GM18508 (cell line): ENCODE results near the gene IL32.
"Not testable (repeated sequence)": the region's sequence is repeated elsewhere in the genome, so short reads cannot be mapped to it uniquely, and the experiment has no call there.

Source experiments
- ATAC-seq: cut with Tn5 transposase; IDR thresholded peaks from one replicate; pipeline ENCODE4 v1.9.1; 2021; ENCODE audit warnings: moderate number of reproducible peaks; ENCODE audit not compliant: insufficient read depth, unreplicated experiment

The IL32 gene

DNA sequence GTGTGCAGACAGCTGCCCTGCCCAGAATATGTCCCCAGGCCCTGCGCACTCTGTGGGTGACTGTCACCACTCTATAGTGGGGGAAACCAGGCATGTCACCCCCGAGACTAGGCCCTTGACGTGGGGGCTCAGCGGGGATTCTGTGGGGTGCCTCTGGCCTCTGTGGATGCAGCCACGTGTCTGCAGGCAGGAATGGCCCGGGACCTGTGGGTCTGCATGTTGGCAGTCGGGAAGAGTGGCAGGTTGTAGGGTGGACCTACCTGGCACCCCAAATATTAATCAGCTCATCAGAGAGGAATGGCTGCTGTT, 954 bp downstream of the IL32 start:
- no peak for ATAC-seq

DNA sequence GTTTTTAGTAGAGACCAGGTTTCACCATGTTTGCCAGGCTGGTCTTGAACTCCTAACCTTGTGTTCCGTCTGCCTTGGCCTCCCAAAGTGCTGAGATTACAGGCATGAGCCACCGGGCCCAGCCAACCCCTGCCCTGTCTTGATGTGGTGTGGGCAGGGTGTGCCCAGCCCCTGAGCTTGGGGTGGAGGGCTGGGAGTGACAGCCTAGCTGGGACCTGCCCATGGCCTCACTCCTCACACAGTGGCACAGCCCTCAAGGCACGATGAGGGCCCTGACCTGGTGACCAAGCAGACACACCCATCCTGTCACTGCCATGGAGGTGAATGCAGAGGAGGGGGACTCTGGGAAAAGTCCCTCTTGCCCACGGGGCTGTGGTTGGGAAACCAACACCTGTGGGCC, 3.0 kb downstream of the IL32 start:
- no peak for ATAC-seq

DNA sequence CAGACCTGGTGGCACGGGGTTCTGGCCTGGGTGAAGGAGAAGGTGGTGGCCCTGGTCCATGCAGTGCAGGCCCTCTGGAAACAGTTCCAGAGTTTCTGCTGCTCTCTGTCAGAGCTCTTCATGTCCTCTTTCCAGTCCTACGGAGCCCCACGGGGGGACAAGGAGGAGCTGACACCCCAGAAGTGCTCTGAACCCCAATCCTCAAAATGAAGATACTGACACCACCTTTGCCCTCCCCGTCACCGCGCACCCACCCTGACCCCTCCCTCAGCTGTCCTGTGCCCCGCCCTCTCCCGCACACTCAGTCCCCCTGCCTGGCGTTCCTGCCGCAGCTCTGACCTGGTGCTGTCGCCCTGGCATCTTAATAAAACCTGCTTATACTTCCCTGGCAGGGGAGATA, 3.7 kb downstream of the IL32 start:
- not testable (repeated sequence) for ATAC-seq

DNA sequence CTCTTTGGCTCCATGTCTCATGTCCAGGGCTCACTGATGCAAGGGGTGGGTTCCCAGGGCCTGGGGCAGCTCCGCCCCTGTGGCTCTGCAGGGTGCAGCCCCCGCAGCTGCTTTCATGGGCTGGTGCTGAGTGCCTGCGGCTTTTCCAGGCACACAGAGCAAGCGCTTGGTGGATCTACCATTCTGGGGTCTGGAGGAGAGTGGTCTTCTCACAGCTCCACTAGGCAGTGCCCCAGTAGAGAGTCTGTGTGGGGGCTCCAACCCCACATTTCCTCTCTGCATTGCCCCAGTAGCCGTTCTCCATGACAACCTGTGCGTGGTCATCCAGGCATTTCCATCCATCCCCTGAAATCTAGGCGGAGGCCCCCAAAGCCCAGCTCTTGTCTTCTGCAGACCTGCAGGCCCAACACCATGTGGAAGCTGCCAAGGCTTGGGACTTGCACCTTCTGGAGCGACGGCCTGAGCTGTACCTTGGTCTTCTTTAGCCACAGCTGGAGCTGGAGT, 5.2 kb downstream of the IL32 start:
- ATAC-seq, result no peak

DNA sequence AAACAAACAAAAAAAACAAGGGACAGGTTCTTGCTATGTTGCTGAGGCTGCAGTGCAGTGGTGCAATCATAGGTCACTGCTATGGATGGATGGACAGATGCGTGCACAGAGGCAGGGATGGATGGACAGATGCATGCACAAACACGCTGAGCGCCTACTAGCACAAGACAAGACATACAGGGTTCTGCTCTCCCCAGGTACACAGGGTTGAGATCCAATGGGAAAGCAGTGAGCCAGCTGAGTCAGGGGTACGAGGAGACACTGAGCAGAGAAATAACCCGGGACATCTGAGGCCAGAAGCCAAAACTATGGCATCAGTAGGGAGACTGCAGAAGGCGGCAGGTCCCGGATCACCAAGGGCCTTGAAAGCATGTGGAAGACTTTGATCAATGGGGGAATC, 6.2 kb downstream of the IL32 start:
- no peak for ATAC-seq

DNA sequence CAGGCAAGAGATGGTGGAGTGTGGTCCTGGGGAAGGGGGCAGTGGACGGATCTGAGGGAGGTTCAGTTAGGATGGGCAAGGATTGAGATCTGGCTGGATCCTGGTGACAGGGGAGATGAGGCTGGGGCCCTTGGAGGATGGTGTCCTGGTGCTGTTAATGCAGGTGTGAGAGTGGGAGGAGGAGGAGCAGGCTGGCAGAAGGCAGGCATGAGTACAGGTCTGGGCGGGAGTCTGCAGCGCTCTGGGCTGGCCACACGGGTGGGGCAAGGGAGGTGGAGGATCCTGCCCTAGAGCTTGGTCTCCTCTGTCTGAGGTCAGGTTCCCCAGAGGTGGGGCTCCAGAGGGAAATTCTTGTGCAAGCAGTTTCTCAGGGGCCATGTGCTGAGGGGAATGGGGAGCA, 6.7 kb downstream of the IL32 start:
- ATAC-seq, result not testable (repeated sequence)

DNA sequence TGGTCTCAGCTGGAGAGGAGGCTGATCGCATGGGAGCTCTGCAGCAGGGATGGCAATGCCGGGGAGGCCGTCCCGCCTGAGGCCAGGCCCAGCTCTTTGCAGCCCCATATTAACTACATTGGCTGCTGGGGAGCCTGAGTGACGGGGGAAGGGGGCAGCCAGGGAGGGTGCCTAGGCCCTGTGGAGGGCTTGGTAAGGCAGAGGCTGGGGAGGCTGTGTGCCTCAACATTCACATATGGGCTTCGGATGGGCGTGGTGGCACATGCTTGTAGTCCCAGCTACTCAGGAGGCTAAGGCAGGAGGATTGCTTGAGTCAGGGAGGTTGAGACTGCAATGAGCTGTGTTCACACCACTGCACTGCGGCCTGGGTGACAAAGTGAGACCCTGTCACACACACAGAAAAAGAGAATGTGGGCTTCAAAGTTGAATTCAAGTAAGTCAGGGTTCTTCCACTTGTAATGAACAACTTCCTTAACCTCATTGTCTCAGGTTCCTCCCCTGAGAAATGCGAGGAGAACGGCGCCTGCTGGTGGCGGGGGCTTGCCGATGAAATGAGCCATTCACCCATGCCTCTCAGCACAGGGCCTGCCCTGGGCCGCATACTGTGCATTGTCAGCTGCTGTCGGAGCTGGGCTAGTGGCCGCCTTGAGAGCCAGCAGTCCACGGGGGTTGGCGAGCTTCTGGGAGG, 7.3 kb downstream of the IL32 start:
- ATAC-seq, result not testable (repeated sequence)

DNA sequence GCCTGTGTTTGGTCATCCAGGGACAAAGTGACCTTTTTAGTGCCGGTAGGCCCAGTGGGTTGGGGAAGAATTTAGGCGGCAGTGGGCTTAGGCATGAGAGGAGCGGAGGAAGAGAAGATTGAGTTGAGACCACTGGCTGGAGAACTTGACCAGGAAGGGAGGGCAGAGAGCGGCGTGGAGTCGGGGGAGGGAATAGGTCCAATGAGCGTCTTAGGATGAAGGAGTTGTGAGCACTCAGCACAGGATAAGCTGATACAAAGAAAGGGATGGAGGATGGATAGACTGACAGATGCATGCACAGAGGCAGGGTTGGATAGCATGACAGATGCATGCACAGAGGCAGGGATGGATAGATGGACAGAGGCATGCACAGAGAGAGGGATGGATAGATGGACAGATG, 8.0 kb downstream of the IL32 start:
- ATAC-seq, result no peak

DNA sequence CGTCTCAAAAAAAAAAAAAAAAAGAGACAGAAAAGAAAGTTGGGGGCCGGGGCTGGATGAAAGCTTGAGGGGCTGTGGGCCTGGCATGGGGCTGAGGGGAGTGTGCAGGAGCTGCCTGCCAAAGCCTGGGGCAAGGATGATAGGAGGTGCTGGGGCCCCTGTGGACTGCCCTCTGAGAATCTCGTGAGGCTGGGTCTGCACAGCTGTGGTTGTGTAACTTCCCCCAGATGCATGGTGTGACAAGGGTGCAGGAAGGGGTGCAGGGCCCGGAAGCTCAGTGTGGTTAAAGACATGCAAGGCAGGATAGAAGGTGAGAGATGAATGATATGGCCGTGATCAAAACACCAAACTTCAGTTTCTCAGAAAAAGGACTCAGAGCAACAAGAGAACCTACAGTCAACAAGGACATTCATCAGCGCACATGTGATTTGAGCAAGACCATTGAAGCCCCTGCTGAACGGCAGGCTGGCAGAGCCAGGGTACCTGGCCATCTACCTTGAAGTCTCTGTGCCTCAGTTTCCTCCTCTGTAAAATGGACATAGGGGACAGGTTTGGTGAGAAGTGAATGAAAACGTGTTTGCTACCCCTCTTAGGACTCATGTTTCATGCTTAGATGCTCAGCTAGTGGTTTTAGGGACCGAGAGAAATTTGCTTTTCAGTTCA, 9.6 kb downstream of the IL32 start:
- peak; percentile 49 for ATAC-seq

DNA sequence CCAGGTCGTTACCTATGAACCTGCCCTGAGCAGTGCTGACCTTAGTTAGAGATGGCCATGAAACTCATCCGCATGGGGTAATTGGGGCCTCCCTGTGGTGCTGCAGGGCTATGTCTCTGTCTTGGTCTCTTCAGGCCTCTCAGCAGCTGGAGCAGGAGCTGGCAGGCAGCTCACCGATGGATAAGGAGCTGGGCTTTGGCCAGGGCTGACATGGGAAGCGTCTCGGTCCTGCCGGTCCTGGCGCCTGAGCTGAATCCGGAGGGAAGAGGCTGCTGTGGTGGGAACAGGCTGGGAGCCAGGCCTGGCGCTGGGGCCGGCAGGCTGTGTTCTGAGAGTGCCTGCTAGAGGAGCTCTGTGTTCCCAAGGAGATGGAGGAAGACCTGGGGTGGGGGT, 10.1 kb downstream of the IL32 start:
- ATAC-seq, result no peak

DNA sequence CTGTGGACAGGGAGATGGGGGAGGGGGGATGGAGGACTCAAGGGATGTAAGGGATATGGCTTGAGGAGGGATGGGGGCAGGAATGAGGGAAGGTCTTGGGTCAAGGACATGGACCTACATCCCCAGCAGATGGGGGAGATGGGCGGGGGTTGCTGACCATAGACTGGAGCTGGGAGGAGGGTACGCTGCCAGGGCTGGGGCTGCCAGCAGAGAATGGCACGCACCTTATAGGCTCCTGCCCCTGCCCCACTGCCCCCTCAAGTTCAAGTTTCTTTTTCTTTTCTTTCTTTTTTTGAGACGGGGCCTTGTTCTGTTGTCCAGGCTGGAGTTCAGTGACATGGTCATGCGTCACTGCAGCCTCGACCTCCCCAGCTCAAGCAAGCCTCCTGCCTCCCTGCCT, 10.5 kb downstream of the IL32 start:
- not testable (repeated sequence) for ATAC-seq

DNA sequence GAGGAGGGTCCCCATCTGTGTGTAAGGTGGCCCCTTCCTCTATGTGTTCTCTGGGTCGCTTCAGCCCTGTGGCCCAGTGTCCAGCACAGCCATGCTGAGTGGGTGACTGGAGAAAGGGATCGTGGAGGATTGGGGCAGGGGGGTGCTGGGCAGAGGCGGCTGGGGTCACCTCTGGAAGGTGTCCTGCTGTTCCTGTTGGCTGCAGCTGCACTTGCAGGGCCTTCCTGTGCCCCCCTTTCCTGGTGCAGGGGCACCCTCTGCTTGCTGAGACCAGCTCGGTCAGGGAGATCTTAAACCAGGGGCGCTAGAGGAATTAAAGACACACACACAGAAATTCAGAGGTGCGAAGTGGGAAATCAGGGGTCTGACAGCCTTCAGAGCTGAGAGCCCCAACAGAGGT, 11.1 kb downstream of the IL32 start:
- ATAC-seq, result no peak

DNA sequence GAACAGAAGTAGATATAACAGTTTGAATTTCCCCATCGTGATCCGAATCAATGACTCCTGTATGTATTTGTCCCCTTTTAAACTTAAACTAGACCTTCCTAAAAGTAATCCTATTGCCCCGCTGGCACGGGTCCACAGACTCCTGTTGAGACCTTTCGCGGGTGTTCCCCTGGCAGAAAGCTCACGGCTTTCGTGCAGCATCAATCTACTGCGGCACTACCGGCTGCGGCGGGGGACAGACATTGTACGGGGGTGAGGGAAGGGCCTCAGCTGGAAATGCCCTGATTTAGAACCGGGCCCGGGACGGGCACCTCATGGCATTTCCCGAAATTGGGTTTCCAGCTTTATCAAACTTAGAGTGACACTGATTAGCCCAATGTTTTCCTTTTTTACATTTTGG, 14.6 kb downstream of the IL32 start:
- ATAC-seq, result no peak

DNA sequence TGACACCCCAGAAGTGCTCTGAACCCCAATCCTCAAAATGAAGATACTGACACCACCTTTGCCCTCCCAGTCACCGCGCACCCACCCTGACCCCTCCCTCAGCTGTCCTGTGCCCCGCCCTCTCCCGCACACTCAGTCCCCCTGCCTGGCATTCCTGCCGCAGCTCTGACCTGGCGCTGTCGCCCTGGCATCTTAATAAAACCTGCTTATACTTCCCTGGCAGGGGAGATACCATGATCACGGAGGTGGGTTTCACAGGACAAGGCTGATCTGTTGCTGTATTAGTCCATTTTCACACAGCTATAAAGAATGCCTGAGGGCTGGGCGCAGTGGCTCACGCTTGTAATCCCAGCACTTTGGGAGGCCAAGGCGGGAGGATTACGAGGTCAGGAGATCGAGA, 16.5 kb downstream of the IL32 start:
- ATAC-seq, result not testable (repeated sequence)

DNA sequence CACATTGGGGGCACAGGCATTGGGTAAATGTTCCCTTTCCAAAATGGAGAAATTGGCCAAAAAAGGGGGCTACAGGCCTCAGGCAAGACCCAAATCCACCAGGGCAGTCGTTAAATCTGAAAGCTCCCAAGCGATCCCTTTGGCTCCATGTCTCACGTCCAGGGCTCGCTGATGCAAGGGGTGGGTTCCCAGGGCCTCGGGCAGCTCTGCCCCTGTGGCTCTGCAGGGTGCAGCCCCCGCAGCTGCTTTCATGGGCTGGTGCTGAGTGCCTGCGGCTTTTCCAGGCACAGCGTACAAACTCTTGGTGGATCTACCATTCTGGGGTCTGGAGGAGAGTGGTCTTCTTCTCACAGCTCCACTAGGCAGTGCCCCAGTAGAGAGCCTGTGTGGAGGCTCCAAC, 18.0 kb downstream of the IL32 start:
- not testable (repeated sequence) for ATAC-seq

DNA sequence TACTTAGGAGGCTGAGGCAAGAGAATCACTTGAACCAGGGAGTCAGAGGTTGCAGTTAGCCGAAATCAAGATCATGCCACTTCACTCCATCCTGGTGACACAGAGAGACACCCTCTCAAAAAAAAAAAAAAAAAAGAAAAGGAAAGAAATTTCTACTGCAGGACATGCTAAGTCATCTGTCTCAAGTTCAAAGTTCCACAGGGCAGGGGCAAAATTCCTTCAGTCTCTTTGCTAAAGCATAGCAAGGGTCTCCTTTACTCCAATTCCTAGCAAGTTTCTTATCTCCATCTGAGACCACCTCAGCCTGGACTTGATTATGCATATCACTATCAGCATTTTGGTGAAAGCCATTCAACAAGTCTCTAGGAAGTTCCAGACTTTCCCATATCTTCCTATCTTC, 19.1 kb downstream of the IL32 start:
- no peak for ATAC-seq

DNA sequence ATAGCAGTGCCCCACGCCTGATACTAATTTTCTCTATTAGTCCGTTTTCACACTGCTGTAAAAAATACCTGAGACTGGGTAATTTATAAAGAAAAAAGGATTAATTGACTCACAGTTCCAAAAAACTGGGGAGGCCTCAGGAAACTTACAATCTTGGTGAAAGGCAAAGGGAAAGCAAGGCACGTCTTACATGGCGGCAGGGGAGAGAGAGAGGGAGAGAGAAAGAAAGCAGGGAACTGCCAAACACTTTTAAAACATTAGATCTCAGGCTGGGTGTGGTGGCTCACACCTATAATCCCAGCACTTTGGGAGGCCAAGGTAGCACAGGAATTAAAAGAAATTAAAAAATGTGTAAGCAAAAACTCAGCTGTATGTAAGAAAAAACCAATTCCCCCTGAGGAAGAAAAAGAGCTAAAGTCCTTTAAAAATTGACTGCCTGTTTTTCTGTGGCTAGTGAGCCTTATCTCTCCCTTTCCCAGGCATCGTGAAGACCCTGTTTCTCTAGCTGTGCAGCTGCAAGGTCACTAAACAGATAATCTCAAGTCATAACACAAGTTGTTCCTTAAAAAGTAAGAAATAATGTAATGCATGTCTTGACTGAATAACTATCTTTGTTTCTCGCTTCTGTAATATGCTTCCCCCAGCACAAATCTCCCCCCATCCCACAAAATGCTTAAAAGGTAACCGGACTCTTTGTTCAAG, 19.7 kb downstream of the IL32 start:
- ATAC-seq, result no peak

DNA sequence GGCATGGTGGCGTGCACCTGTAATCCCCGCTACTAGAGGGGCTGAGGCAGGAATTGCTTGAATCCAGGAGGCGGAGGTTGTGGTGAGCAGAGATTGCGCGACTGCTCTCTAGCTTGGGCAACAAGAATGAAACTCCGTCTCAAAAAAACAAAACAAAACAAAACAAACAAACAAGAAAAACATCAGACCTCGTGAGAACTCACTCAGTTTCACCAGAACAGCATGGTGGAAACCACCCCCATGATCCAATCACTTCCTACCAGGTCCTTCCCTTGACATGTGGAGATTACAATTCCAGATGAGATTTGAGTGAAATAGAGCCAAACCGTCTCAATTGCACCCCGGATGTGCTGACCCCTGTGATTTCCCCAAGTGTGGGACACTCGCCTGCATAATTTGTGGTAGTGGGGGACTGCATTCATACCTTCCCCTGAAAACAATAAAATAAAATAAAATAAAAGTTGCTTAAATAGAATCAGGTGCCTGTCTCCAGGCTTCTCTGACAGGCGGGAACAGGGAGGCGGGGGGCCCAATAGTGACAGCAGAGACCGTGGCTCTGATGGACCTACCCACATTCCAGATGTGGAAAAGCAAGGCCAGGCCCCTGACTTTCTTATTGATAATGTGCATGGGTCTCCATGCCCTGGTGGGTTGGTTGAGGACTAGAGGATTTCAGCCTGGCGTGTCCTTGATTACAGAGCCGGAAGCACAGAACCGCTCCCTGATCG, 20.6 kb downstream of the IL32 start:
- ATAC-seq, result no peak

DNA sequence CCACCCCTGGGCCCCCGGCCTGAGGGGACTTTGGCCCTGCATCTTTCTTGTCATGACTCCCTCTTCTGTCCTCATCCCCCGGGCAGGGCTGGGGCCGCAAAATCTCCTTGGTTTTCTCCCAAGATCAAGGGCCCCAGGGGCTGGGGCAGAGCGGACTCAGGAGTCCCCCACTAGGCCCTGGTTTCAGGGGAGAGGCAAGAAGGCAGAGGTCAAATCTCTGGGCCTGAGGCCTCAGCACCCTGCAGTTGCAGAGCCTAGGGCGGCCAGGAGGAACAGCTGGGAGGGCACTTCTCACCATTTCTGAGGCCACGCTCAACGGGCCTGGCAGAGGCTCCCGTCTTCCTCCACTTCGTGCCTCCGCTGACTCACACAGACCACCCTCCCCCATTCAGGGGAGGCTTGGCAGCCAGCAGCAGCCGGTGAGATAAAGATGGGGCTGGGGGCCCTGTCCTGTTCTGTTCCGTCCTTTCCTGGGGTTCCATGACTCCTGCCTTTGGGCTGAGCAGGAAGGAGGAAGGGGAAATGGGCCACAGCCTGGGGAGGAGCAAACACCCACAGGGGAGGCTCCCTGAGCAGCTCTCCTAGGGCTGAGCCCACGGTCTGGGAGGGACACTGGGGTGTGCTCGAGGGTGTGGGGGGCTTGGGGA, 21.3 kb downstream of the IL32 start:
- ATAC-seq, result no peak
